HG03469 (cell line): ENCODE measurements around the gene TPGS2.
"Not testable (repeated sequence)": the region's sequence is repeated elsewhere in the genome, so short reads cannot be mapped to it uniquely, and the experiment has no call there.

Experiments used
- ATAC-seq: cut with Tn5 transposase; IDR thresholded peaks from one replicate; pipeline ENCODE4 v1.9.1; 2021; ENCODE audit warnings: mild to moderate bottlenecking, moderate library complexity, moderate number of reproducible peaks; ENCODE audit not compliant: unreplicated experiment

The TPGS2 gene

GRCh38 chr18:36777566-36777965 lies 51.2 kb downstream of the TPGS2 start:
- ATAC-seq = no peak

GRCh38 chr18:36776650-36777049 lies 52.2 kb downstream of the TPGS2 start:
- ATAC-seq = no peak

GRCh38 chr18:36775396-36775795 lies 53.4 kb downstream of the TPGS2 start:
- ATAC-seq = no peak

- no peak for ATAC-seq
Measured at GRCh38 chr18:36772241-36772723, 56.5 kb downstream of the TPGS2 start.

- ATAC-seq = no peak
Measured at GRCh38 chr18:36771245-36771644, 57.6 kb downstream of the TPGS2 start.

GRCh38 chr18:36770315-36770946 lies 58.4 kb downstream of the TPGS2 start:
- no peak for ATAC-seq

GRCh38 chr18:36769611-36770314 lies 59.0 kb downstream of the TPGS2 start:
- ATAC-seq = no peak

- ATAC-seq = no peak
Measured at GRCh38 chr18:36769172-36769571, 59.6 kb downstream of the TPGS2 start.

GRCh38 chr18:36766836-36767235 lies 62.0 kb downstream of the TPGS2 start:
- no peak for ATAC-seq

- ATAC-seq = not testable (repeated sequence)
Measured at GRCh38 chr18:36762965-36763364, 65.8 kb downstream of the TPGS2 start.

GRCh38 chr18:36762074-36762473 lies 66.7 kb downstream of the TPGS2 start:
- ATAC-seq = no peak

GRCh38 chr18:36761186-36761698 lies 67.6 kb downstream of the TPGS2 start:
- no peak for ATAC-seq

GRCh38 chr18:36760598-36760997 lies 68.2 kb downstream of the TPGS2 start:
- ATAC-seq = no peak

GRCh38 chr18:36759167-36759776 lies 69.5 kb downstream of the TPGS2 start:
- ATAC-seq = no peak

- no peak for ATAC-seq
Measured at GRCh38 chr18:36758623-36759022, 70.2 kb downstream of the TPGS2 start.

GRCh38 chr18:36757991-36758390 lies 70.8 kb downstream of the TPGS2 start:
- no peak for ATAC-seq

- ATAC-seq = no peak
Measured at GRCh38 chr18:36757081-36757480, 71.7 kb downstream of the TPGS2 start.

GRCh38 chr18:36756242-36756641 lies 72.6 kb downstream of the TPGS2 start:
- ATAC-seq = no peak

- no peak for ATAC-seq
Measured at GRCh38 chr18:36752929-36753865, 75.6 kb downstream of the TPGS2 start.

- no peak for ATAC-seq
Measured at GRCh38 chr18:36745219-36745975, 83.4 kb downstream of the TPGS2 start.
